ENCODE data around the gene ENTPD1.

- TF ChIP-seq CTCF (IDR thresholded peaks at IDR 0.05; ENCODE audit: low read depth, low read length) (no peak), EZH2phosphoT487 (IDR thresholded peaks at IDR 0.05; ENCODE audit: low read depth) (no peak)
Measured at GRCh38 chr10:95866467-95866842, 110.5 kb downstream of the ENTPD1 start.
